Sigmoid colon (tissue), 4 donors: Measurements from ENCODE around the gene CLHC1.
"Not testable (repeated sequence)": the region's sequence is repeated elsewhere in the genome, so short reads cannot be mapped to it uniquely, and the experiment has no call there.

Experiments used
- EP300 ChIP-seq, 4 donors: sonication (generic); formaldehyde crosslinking; IDR thresholded peaks; one replicate each; pipeline ENCODE4 v1.6.1; 2017; ENCODE audit warnings: antibody characterized with exemption in 4 of 4
- POLR2AphosphoS5 ChIP-seq, 4 donors: sonication (generic); formaldehyde crosslinking; IDR thresholded peaks; one replicate each; pipeline ENCODE4 v1.6.1; 2017; ENCODE audit warnings: antibody characterized with exemption in 4 of 4
- TF ChIP-seq, protein P1 (sequence below), 4 experiments: fragments of 450-650 bp in 3 of 4; fragments of 200-600 bp in 1 of 4; IDR thresholded peaks; one replicate each; pipeline ENCODE4 v1.5.1; 2016 to 2019; ENCODE audit warnings: antibody characterized with exemption in 4 of 4, mild to moderate bottlenecking in 3 of 4, moderate library complexity in 2 of 4

- TF ChIP-seq POLR2AphosphoS5, EP300 (IDR thresholded peaks at IDR 0.05): not testable (repeated sequence)
- TF ChIP-seq, protein P1, sequence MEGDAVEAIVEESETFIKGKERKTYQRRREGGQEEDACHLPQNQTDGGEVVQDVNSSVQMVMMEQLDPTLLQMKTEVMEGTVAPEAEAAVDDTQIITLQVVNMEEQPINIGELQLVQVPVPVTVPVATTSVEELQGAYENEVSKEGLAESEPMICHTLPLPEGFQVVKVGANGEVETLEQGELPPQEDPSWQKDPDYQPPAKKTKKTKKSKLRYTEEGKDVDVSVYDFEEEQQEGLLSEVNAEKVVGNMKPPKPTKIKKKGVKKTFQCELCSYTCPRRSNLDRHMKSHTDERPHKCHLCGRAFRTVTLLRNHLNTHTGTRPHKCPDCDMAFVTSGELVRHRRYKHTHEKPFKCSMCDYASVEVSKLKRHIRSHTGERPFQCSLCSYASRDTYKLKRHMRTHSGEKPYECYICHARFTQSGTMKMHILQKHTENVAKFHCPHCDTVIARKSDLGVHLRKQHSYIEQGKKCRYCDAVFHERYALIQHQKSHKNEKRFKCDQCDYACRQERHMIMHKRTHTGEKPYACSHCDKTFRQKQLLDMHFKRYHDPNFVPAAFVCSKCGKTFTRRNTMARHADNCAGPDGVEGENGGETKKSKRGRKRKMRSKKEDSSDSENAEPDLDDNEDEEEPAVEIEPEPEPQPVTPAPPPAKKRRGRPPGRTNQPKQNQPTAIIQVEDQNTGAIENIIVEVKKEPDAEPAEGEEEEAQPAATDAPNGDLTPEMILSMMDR (IDR thresholded peaks at IDR 0.05), result not testable (repeated sequence)
These were observed 27.5 kb upstream of the CLHC1 start for GRCh38 chr2:55259586-55259985.
